MM.1S (cell line): Measurements from ENCODE around the gene C1orf56.

Experiments
- DNase-seq: peaks from one replicate; pipeline ENCODE4 v3.0.0-alpha.2; 2015
- H2AFZ ChIP-seq: fragments of 300-600 bp; sonication (generic); 2 replicates; pipeline ENCODE4 v1.6.0; 2016; ENCODE audit warnings: antibody characterized with exemption, low read length
- H3F3A ChIP-seq: fragments of 300-600 bp; sonication (generic); 2 replicates; pipeline ENCODE4 v1.6.1; 2016; ENCODE audit warnings: mild to moderate bottlenecking, antibody characterized with exemption, low read length, moderate library complexity, mixed read lengths; ENCODE audit not compliant: insufficient read depth
- H3K27ac ChIP-seq: fragments of 300-600 bp; sonication (generic); 2 replicates; pipeline ENCODE4 v1.5.1; 2016; ENCODE audit warnings: mild to moderate bottlenecking, low read length
- H3K27me3 ChIP-seq: fragments of 300-600 bp; sonication (generic); replicated peaks from 2 replicates; pipeline ENCODE4 v1.6.0; 2016; ENCODE audit warnings: low read length; ENCODE audit not compliant: insufficient read depth
- H3K36me3 ChIP-seq: fragments of 300-600 bp; sonication (generic); replicated peaks from 2 replicates; pipeline ENCODE4 v1.6.1; 2016; ENCODE audit warnings: mild to moderate bottlenecking, low read length, mixed read lengths; ENCODE audit not compliant: insufficient read depth
- H3K4me1 ChIP-seq: fragments of 300-600 bp; sonication (generic); 2 replicates; pipeline ENCODE4 v1.6.1; 2016; ENCODE audit warnings: low read length, mixed read lengths
- H3K4me2 ChIP-seq: fragments of 300-600 bp; sonication (generic); 2 replicates; pipeline ENCODE4 v1.6.0; 2016; ENCODE audit warnings: low read depth, low read length
- H3K4me3 ChIP-seq: fragments of 300-600 bp; sonication (generic); 2 replicates; pipeline ENCODE4 v1.5.1; 2016; ENCODE audit warnings: low read length, mixed read lengths
- H3K79me2 ChIP-seq: fragments of 300-600 bp; sonication (generic); 2 replicates; pipeline ENCODE4 v1.6.1; 2016; ENCODE audit warnings: mixed run types, low read length, mixed read lengths
- H3K9ac ChIP-seq: fragments of 300-600 bp; sonication (generic); 2 replicates; pipeline ENCODE4 v1.6.1; 2016; ENCODE audit warnings: low read length, mixed read lengths
- H3K9me2 ChIP-seq: fragments of 300-600 bp; sonication (generic); replicated peaks from 2 replicates; pipeline ENCODE4 v1.6.1; 2016; ENCODE audit warnings: mild to moderate bottlenecking, low read length, mixed read lengths; ENCODE audit not compliant: insufficient read depth
- H3K9me3 ChIP-seq: fragments of 300-600 bp; sonication (generic); replicated peaks from 2 replicates; pipeline ENCODE4 v1.6.1; 2016; ENCODE audit warnings: mild to moderate bottlenecking, low read length, mixed read lengths; ENCODE audit not compliant: insufficient read depth
- H4K20me1 ChIP-seq: fragments of 300-600 bp; sonication (generic); 2 replicates; pipeline ENCODE4 v1.6.1; 2016; ENCODE audit warnings: mild to moderate bottlenecking, low read length, moderate library complexity, mixed read lengths; ENCODE audit not compliant: insufficient read depth
- EZH2 ChIP-seq: fragments of 300-600 bp; sonication (generic); optimal IDR thresholded peaks from 2 replicates; pipeline ENCODE3; 2017; ENCODE audit warnings: low read depth, mild to moderate bottlenecking, antibody characterized with exemption, low read length, mixed read lengths
- EZH2phosphoT487 ChIP-seq: fragments of 300-600 bp; sonication (generic); IDR thresholded peaks from 2 replicates; pipeline ENCODE4 v1.6.1; 2018; ENCODE audit warnings: antibody characterized with exemption, low read length
- TF ChIP-seq, protein P1 (sequence below): fragments of 300-600 bp; sonication (generic); IDR thresholded peaks from 2 replicates; pipeline ENCODE4 v1.5.1; 2016; ENCODE audit warnings: antibody characterized with exemption, low read length, mixed read lengths

C1orf56 gene

DNA sequence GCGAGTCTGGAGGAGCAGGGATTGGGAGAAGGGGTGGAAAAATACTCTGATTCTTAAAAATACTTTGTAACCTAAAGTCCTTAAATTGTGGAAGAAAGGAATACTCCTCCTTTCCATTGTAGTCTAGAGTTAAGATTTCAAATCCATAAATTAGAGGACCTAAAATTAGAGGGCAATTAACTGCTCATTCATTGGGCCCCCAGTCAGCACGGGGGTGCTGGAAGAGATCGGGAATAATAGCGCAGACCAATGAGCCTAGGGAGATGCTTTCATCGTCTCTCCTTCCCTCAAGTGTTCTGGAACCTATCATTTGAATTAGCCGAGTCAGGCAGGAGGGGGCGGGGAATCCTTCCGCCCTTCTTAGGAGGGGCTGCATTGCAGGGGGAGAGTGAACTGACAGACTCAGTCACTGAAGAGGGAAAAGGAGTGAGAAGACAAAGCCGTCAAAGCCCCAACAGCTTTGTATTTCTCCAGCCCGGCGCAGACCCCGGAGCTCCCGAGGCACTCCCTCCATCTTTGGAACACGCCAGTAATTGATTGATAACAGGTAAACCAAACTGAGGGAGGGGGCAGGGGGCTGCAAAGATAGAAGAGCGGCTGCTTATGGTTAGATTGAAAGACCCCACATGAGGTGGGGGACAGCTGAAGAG, 12.6 kb downstream of the C1orf56 start, which contains the start of gene MLLT11:
MLLT11 (plus strand) TSS at position 391 of the 650 bp plus-strand sequence. CDS start 6,828 bp downstream, outside the sequence.
- peak within 1 kb of the TSS; percentile 83 for H3K9ac ChIP-seq
- peak within 1 kb of the TSS; percentile 76; the same call in 1 of the 2 replicates for H3K27ac ChIP-seq
- peak within 1 kb of the TSS; percentile 91 for H3K4me3 ChIP-seq
- H3K79me2 ChIP-seq = peaks cover 47% of the 10 kb centered on the region
- no peaks in the 10 kb centered on the region for H4K20me1 ChIP-seq
- no peaks in the 10 kb centered on the region for H3K9me3 ChIP-seq
- H3K27me3 ChIP-seq = no peaks in the 10 kb centered on the region
- H3K4me1 ChIP-seq = peaks cover 33% of the 10 kb centered on the region
- no peak for DNase-seq
- H2AFZ ChIP-seq = peak within 1 kb of the TSS; percentile 82
- no peaks in the 10 kb centered on the region for H3K9me2 ChIP-seq
- peaks cover 7% of the 10 kb centered on the region; the same call in 1 of the 2 replicates for H3K36me3 ChIP-seq
- H3F3A ChIP-seq = peaks cover 21% of the 10 kb centered on the region
- peak within 1 kb of the TSS; percentile 96 for H3K4me2 ChIP-seq
- TF ChIP-seq, protein P1, sequence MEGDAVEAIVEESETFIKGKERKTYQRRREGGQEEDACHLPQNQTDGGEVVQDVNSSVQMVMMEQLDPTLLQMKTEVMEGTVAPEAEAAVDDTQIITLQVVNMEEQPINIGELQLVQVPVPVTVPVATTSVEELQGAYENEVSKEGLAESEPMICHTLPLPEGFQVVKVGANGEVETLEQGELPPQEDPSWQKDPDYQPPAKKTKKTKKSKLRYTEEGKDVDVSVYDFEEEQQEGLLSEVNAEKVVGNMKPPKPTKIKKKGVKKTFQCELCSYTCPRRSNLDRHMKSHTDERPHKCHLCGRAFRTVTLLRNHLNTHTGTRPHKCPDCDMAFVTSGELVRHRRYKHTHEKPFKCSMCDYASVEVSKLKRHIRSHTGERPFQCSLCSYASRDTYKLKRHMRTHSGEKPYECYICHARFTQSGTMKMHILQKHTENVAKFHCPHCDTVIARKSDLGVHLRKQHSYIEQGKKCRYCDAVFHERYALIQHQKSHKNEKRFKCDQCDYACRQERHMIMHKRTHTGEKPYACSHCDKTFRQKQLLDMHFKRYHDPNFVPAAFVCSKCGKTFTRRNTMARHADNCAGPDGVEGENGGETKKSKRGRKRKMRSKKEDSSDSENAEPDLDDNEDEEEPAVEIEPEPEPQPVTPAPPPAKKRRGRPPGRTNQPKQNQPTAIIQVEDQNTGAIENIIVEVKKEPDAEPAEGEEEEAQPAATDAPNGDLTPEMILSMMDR = no peak
- TF ChIP-seq EZH2phosphoT487 (no peak), EZH2 (no peak)

DNA sequence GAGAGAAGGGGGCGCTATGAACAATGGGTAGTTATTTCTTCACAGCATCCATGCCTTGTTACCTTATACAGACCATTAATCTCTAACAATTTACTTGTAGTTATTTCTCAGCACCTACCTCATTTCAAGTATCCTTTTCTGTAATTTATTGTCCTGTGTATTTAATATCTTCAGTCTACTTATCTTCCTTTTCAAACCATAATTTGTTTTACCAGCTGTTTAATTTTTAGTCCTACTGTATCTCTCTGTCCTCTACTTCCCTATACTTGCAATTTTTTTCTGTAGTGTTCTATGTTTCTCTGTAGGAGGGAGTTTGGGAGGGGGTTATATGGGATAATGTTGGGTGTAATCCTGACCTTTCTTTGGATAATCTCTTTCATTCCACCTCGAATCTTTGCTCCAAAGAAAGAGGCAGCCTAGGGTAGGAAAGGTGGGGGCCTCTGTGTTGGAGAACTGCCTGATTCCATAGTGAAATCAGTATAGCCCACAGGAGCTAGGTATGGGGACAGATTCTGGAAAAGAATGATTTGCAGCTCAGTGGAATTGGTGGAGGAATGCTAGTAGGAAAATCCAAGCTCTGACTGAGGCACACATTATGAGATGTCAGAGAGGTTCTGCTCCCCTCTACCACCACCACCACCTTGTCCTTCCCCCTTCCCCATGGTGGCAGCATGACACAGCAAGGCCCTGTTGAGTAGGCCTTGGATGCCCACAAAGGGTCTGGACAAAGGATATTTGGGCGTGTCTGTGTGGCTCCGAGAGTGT, 13.3 kb downstream of the C1orf56 start:
- H3K79me2 ChIP-seq = peaks cover 40% of the 10 kb centered on the region
- H3K27ac ChIP-seq = no peak overlapping the region
- H3K9me2 ChIP-seq = no peaks in the 10 kb centered on the region
- no peaks in the 10 kb centered on the region for H4K20me1 ChIP-seq
- peaks cover 21% of the 10 kb centered on the region for H3F3A ChIP-seq
- no peak for DNase-seq
- no peak overlapping the region for H3K9ac ChIP-seq
- no peaks in the 10 kb centered on the region for H3K9me3 ChIP-seq
- no peak overlapping the region for H3K4me2 ChIP-seq
- no peaks in the 10 kb centered on the region for H3K36me3 ChIP-seq
- H2AFZ ChIP-seq = peak overlapping the region; percentile 82; the same call in 1 of the 2 replicates
- no peak overlapping the region for H3K4me3 ChIP-seq
- H3K27me3 ChIP-seq = no peaks in the 10 kb centered on the region
- peaks cover 26% of the 10 kb centered on the region for H3K4me1 ChIP-seq
- TF ChIP-seq EZH2 (no peak), EZH2phosphoT487 (no peak)
- TF ChIP-seq, protein P1 = no peak

DNA sequence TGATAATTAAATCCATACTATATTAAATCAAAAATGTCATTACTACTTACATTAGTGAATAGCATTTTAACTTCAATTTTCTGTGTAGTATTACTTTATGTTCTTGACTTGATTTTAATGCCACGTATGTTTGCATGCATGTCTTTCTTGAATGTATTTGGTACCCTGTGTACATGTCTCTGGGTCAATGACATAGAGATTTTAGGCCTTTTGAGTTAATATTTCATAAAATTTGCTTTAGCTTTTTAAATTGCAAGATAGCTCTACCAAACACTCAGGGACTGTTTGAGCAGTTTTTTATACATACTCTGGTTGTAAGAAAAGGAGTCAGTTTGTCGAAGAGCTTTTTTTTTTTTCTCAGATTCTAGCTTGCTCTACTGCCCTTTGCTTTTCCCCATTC, 14.2 kb downstream of the C1orf56 start:
- H3K27me3 ChIP-seq = no peaks in the 10 kb centered on the region
- no peaks in the 10 kb centered on the region for H3K9me3 ChIP-seq
- DNase-seq = no peak
- H3K4me3 ChIP-seq = no peak overlapping the region
- H3K4me2 ChIP-seq = no peak overlapping the region
- H3K36me3 ChIP-seq = no peaks in the 10 kb centered on the region
- H2AFZ ChIP-seq = no peak overlapping the region
- TF ChIP-seq, protein P1 = no peak
- TF ChIP-seq EZH2phosphoT487 (no peak), EZH2 (no peak)
- peaks cover 18% of the 10 kb centered on the region for H3K4me1 ChIP-seq
- H4K20me1 ChIP-seq = no peaks in the 10 kb centered on the region
- H3K27ac ChIP-seq = no peak overlapping the region
- no peaks in the 10 kb centered on the region for H3K9me2 ChIP-seq
- H3K9ac ChIP-seq = no peak overlapping the region
- peaks cover 15% of the 10 kb centered on the region for H3F3A ChIP-seq
- peaks cover 32% of the 10 kb centered on the region for H3K79me2 ChIP-seq
